A549 (cell line): ENCODE measurements around the gene MYLK4. TPM values are rescaled to one million over a fixed set of nuclear protein-coding genes. Genes with fewer than 3 reads are reported as not detected.

Source experiments
- ATAC-seq, 2 experiments: fragments of 200-7000 bp in 1 of 2; fragments of >200 bp in 1 of 2; cut with Nextera tagmentation in 1 of 2; cut with Tn5 transposase in 1 of 2; 3 replicates each; pipeline versions ENCODE4 v1.8.0 to v1.9.1; 2018 to 2020; ENCODE audit warnings: mild to moderate bottlenecking in 1 of 2, moderate library complexity in 1 of 2
- CTCF ChIA-PET: fragments of 300-600 bp; sonication (Branson Sonifier 250); formaldehyde crosslinking; extraction: SDS; loops from one replicate; lab custom pipeline; 2021; ENCODE audit warnings: antibody characterized with exemption, inconsistent platforms; lab: Yijun Ruan, JAX
- POLR2A ChIA-PET: fragments of 350-600 bp; formaldehyde crosslinking; extraction: SDS; loops from one replicate; lab custom pipeline; 2021; ENCODE audit warnings: antibody characterized with exemption, inconsistent platforms; lab: Yijun Ruan, JAX
- DNase-seq, 2 experiments: peaks; one replicate each; pipeline versions ENCODE4 v3.0.0 to v3.0.0-alpha.2; 2011 to 2016; ENCODE audit warnings: low read depth in 1 of 2, low spot score in 1 of 2
- FAIRE-seq: peaks from 2 replicates; lab custom pipeline; 2011; peaks lifted over from hg19 to GRCh38; lab: Jason Lieb, UNC
- H3K27ac ChIP-seq, 2 experiments: fragments of >200 bp; sonication (Bioruptor Twin); formaldehyde crosslinking; 3 replicates each; pipeline ENCODE4 v1.5.1; 2016 to 2017
- H3K4me1 ChIP-seq: fragments of >200 bp; sonication (Bioruptor Twin); formaldehyde crosslinking; 3 replicates; pipeline ENCODE4 v1.6.1; 2016
- H3K4me2 ChIP-seq: fragments of >200 bp; sonication (Bioruptor Twin); formaldehyde crosslinking; 3 replicates; pipeline ENCODE4 v1.6.1; 2016
- H3K4me3 ChIP-seq: fragments of >200 bp; sonication (Bioruptor Twin); formaldehyde crosslinking; 3 replicates; pipeline ENCODE4 v1.5.1; 2016
- H3K9me3 ChIP-seq: fragments of >200 bp; sonication (Bioruptor Twin); formaldehyde crosslinking; 3 replicates; pipeline ENCODE4 v1.6.1; 2016
- CBX2 ChIP-seq: fragments of 200-600 bp; sonication (generic); IDR thresholded peaks from 2 replicates; pipeline ENCODE4 v1.6.1; 2016; ENCODE audit warnings: low read depth, mild to moderate bottlenecking, borderline replicate concordance
- CTCF ChIP-seq: fragments of >200 bp; sonication (Bioruptor Twin); formaldehyde crosslinking; IDR thresholded peaks from 3 replicates; pipeline ENCODE4 v1.5.1; 2016
- ESRRA ChIP-seq: fragments of 150-350 bp; IDR thresholded peaks from 2 replicates; pipeline ENCODE4 v1.6.1; 2014; ENCODE audit warnings: mild to moderate bottlenecking, low read length, borderline replicate concordance
- MAFK ChIP-seq: fragments of 450-650 bp; IDR thresholded peaks from 2 replicates; pipeline ENCODE4 v1.6.1; 2014; ENCODE audit not compliant: partially characterized antibody
- MYC ChIP-seq: IDR thresholded peaks from 2 replicates; pipeline ENCODE4 v1.6.1; 2012; ENCODE audit warnings: mild to moderate bottlenecking, inconsistent platforms, low read length, improper control_type of control experiment, borderline replicate concordance
- NFE2L2 ChIP-seq: fragments of 150-350 bp; conservative IDR thresholded peaks from 2 replicates; pipeline ENCODE4 v1.6.1; 2014; ENCODE audit warnings: low read length
- NPAS2 ChIP-seq: fragments of 250-450 bp; sonication (Bioruptor Pico); IDR thresholded peaks from 2 replicates; pipeline ENCODE4 v1.8.0; 2022; ENCODE audit warnings: mild to moderate bottlenecking, moderate library complexity, borderline replicate concordance
- RAD21 ChIP-seq, 2 experiments: fragments of >200 bp in 1 of 2; sonication (Bioruptor Twin) in 1 of 2; formaldehyde crosslinking in 1 of 2; IDR thresholded peaks in 1 of 2; conservative IDR thresholded peaks in 1 of 2; 2 replicates in 1 of 2; 3 replicates in 1 of 2; pipeline ENCODE4 v1.6.1; 2012 to 2018; ENCODE audit warnings: inconsistent platforms in 1 of 2
- RCOR1 ChIP-seq: fragments of 150-350 bp; IDR thresholded peaks from 2 replicates; pipeline ENCODE4 v1.6.1; 2014; ENCODE audit warnings: antibody characterized with exemption, low read length, low read depth
- REST ChIP-seq: fragments of 200-600 bp; sonication (generic); IDR thresholded peaks from 2 replicates; pipeline ENCODE4 v1.6.1; 2016; ENCODE audit warnings: antibody characterized with exemption, mild to moderate bottlenecking, moderate library complexity
- SMC3 ChIP-seq: fragments of >200 bp; sonication (Bioruptor Twin); formaldehyde crosslinking; IDR thresholded peaks from 3 replicates; pipeline ENCODE4 v1.6.1; 2018; ENCODE audit warnings: inconsistent platforms
- TP53 ChIP-seq: fragments of 250-450 bp; sonication (Bioruptor Pico); IDR thresholded peaks from 2 replicates; pipeline ENCODE4 v1.5.0; 2021; ENCODE audit warnings: mild to moderate bottlenecking, moderate library complexity
- USF2 ChIP-seq: fragments of 450-650 bp; IDR thresholded peaks from 2 replicates; pipeline ENCODE4 v1.6.1; 2014; ENCODE audit warnings: antibody characterized with exemption
- ZNF302 ChIP-seq: fragments of 250-450 bp; sonication (Bioruptor Pico); IDR thresholded peaks from 2 replicates; pipeline ENCODE4 v1.9.0; 2021; ENCODE audit warnings: inconsistent platforms, mild to moderate bottlenecking, moderate library complexity
- WGBS: methylation state at CpG from one replicate; pipeline ENCODE4 v1.1.6; 2017; ENCODE audit errors: missing lambda C conversion rate; 5-methylcytosine and 5-hydroxymethylcytosine counted together
- polyA plus RNA-seq, 4 experiments: library from polyadenylated mRNA; depleted of rRNA in 3 of 4; stranded (reverse); fragments of >200 nt; fragmentation: RNase III in 1 of 4; extraction: RNeasy Plus Mini Kit Qiagen cat#74134 plus additional on column Dnase treatment in 1 of 4; gene quantifications; 2 replicates in 3 of 4; 3 replicates in 1 of 4; pipeline ENCODE4 v1.2.3, GENCODE V29; 2011 to 2017

The MYLK4 gene
- polyA plus RNA-seq, 2 of the 4 experiments (the other 2 are of a cell fraction) = 0.14 to 0.21 TPM

GRCh38 chr6:2744778-2745177 is 5.9 kb downstream of the MYLK4 start:
- ATAC-seq = no peak

GRCh38 chr6:2744209-2744771 is 6.4 kb downstream of the MYLK4 start:
- no peak overlapping the region for H3K4me2 ChIP-seq
- H3K9me3 ChIP-seq = no peaks in the 10 kb centered on the region
- CTCF ChIA-PET = interaction anchor here (0.6 to 3.7 kb wide), 2 partner anchors 116 to 1148 kb away, joined by 3 to 15 read pairs; no protein-coding TSS in a partner anchor
- no peak overlapping the region for H3K4me3 ChIP-seq
- H3K4me1 ChIP-seq = no peaks in the 10 kb centered on the region
- 68% methylated on average over 9 of the region's 9 CpGs for whole genome bisulfite sequencing
- DNase-seq (peak in 1 of 2 experiments; percentile 29), FAIRE-seq (no peak), ATAC-seq (peak; percentile 64 to 70; a peak in 5 of 6 replicates)
- no peak overlapping the region for H3K27ac ChIP-seq
- POLR2A ChIA-PET = no interaction called here
- TF ChIP-seq USF2 (no peak), MAFK (no peak), SMC3 (peak; percentile 40; the same call in 2 of the 3 replicates), REST (no peak), CTCF (peak; percentile 38), ESRRA (no peak), RAD21 (conservative IDR thresholded peaks at IDR 0.05 in 1 of 2, IDR thresholded peaks at IDR 0.05 in 1 of 2) (peak; percentile 35 to 49; a peak in 4 of 5 replicates)

More at GRCh38 chr6:2744778-2745177, 5.9 kb downstream of the MYLK4 start:
- no peaks in the 10 kb centered on the region for H3K4me1 ChIP-seq
- H3K4me3 ChIP-seq = no peak overlapping the region
- no peak for DNase-seq
- no peak overlapping the region for H3K27ac ChIP-seq
- FAIRE-seq = no peak
- WGBS = 85% methylated on average over 8 of the region's 8 CpGs
- no peaks in the 10 kb centered on the region for H3K9me3 ChIP-seq
- POLR2A ChIA-PET = no interaction called here
- no peak overlapping the region for H3K4me2 ChIP-seq
- TF ChIP-seq NPAS2 (CRISPR knock-in tag) = no peak
- TF ChIP-seq RCOR1 = no peak
- TF ChIP-seq USF2 = no peak
- no peak for TF ChIP-seq TP53 (CRISPR knock-in tag)
- no peak for TF ChIP-seq CBX2
- TF ChIP-seq MYC = no peak
- no peak for TF ChIP-seq NFE2L2
- TF ChIP-seq ZNF302 (CRISPR knock-in tag) = no peak
- TF ChIP-seq, all 56 proteins: peak for 0
- CTCF ChIA-PET = interaction anchor here (3.7 kb wide), 1 partner anchor 1149 kb away, joined by 15 read pairs; no protein-coding TSS in a partner anchor
